Stimulated activated CD4-positive, alpha-beta T cell treated with anti-CD3 and anti-CD28 coated beads, Interleukin-12 subunit alpha, Interleukin-12 subunit beta, amount 100 ng/mL, for 48 hours (primary cell): ENCODE data around the gene SLC22A31.
"Not testable (repeated sequence)": the region's sequence is repeated elsewhere in the genome, so short reads cannot be mapped to it uniquely, and the experiment has no call there.

Experiments used
- DNase-seq, 3 donors: peaks; one replicate each; pipeline ENCODE4 v3.0.0-alpha.2; 2020; ENCODE audit warnings: low read depth in 2 of 3, low spot score in 1 of 3

The SLC22A31 gene

DNA sequence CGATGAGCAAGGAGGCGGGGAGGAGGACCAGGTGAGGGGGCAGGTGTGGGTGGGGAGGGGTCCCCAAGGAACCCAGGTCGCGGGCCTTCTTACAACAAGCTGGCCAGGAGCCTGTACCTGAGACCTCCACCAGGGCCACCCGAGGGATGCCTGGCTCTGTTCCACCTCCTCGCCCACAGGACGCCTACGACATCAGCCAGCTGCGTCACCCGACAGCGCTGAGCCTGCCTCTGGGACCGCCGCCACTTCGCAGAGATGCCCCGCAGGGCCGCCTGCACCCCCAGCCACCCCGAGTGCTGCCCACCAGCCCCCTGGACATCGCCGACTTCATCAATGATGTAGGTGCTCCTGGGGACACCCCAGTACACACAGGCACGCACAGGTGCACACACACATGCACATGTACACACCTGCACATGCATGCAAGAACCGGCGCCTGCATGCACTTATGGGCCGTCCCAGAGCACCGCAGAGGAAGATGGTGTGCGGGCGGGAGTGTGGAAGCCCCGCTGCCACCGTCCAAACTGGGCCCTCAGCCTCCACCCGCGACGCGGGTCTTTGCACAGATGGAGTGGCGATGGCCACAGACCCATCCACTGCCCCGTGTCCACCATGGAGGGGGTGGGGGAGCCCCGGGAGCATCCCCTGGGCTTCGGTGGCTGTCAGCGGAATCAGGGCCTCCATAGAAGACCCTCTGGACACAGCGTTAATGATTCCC is 6.6 kb downstream of the SLC22A31 start:
- no peak for DNase-seq

GRCh38 chr16:89192956-89193575 is 7.3 kb downstream of the SLC22A31 start:
- peak in 2 of 3 donors; percentile 65 to 72 for DNase-seq

- DNase-seq = peak in 2 of 3 donors; percentile 80 to 90
These were observed 8.0 kb downstream of the SLC22A31 start for GRCh38 chr16:89192186-89192955.

GRCh38 chr16:89191901-89192185 is 8.5 kb downstream of the SLC22A31 start:
- no peak for DNase-seq

DNA sequence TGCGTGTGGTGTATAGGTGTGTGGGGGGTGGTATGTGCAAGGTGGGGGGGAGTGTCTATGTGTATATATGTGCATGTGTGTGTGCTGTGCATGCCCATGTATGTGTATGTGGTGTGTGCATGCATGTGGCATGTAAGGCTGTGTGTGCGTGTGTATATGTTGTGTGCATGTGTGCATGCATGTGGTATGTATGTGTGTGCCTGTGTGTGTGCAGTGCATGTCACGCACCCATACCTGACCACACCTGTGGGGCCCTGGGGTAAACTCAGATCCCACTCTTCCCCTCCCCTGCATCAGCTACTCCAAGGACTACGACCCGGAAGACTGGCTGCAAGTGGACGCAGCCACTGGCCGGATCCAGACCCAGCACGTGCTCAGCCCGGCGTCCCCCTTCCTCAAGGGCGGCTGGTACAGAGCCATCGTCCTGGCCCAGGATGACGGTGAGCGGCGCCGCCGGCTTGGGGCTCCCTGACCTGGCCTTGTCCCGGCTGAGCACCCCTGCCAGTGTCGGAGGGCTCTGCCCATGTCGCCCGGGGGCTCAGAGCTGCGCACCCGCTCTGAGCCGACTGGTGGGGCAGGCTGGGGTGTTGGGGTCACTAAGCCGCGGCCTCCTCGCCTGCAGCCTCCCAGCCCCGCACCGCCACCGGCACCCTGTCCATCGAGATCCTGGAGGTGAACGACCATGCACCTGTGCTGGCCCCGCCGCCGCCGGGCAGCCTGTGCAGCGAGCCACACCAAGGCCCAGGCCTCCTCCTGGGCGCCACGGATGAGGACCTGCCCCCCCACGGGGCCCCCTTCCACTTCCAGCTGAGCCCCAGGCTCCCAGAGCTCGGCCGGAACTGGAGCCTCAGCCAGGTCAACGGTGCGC is 9.1 kb downstream of the SLC22A31 start:
- DNase-seq = no peak

DNA sequence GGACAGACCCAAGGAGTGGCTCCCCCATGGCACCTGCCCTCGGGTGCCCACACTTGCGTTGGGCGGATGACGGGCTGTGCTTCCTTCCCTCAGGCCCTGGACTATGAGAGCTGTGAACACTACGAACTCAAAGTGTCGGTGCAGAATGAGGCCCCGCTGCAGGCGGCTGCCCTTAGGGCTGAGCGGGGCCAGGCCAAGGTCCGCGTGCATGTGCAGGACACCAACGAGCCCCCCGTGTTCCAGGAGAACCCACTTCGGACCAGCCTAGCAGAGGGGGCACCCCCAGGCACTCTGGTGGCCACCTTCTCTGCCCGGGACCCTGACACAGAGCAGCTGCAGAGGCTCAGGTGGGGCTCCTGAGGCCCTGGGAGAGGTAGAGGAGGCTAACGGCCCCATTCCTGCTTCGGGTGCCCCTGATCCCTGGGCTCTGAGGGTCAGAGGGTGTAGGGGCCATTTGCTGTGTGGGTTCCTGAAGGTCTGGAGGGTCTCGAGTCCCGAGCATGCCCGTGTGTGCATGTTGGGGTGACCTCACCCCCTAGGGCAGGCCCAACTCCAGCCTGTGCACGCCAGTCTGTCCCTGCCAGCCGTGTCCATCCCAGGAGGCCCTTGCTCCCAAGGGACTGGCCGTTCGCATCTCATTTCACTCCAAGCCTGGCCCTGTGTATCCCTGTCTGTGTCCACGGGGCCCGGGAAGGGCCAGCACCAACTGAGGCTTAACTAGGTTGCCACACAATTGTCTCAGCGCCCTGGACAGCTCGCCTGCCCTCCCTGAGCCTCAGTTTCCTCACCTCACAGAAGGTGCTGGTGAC is 10.0 kb downstream of the SLC22A31 start:
- DNase-seq = no peak

DNA sequence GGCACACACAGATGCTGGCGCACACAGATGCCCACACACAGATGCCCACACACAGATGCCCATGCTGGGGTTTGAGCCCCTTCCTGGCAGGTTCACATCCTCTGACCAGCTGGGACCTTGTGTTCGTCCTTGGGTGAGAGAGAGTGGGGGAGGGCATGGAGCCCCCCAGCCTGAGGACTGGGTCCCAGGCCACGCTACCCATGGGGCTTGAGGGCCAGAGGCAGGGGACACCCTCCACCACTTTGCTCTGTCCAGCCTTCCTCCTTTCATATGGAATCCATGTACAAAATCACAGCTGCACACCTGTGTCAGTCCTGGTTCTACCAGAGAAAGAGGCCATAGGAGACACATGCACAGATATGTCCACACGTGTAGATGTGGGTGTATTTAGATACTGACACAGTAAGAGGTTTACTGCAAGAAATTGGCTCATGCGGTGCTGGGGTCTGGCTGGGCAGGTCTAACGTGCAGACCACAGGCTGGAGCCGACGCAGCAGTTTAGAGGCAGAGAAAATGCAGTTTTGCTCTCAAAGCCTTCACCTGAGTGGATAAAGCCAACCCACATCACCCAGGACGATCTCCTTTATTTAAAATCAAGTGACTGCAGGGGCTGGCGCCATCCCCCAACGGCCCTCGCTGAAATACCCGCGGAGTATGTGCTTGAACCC is 10.8 kb downstream of the SLC22A31 start:
- DNase-seq = no peak

GRCh38 chr16:89188471-89189357 is 11.6 kb downstream of the SLC22A31 start:
- not testable (repeated sequence) for DNase-seq

GRCh38 chr16:89187770-89188392 is 12.5 kb downstream of the SLC22A31 start:
- DNase-seq = no peak

DNA sequence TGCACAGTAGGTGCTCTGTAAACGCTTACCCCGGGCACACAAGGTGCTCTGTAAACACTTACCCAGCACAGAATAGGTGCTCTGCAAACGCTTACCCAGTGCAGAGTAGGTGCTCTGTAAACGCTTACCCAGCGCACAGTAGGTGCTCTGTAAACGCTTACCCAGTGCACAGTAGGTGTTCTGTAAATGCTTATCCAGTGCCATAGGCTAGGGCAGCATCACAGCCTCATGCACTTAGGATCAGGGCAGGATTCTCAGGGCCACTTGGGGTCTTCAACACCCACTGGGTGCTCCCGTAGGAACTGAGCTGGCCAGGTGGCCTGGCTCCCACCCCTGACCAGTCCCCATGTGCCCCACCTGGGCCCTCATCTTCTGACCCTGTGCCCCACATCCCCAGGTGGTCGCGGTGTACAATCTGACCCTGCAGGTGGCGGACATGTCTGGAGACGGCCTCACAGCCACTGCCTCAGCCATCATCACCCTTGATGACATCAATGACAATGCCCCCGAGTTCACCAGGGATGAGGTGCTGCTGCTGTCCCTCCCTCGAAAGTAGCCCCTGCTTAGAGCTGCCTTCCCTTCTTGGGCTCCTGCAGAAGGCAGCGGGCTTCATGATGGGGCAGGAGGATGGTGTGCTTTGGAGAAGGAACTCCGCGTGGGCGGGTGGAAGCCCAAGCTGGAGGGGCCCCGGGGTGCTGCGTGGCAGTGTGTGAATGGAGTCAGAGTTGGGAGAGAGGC is 13.1 kb downstream of the SLC22A31 start:
- no peak for DNase-seq

DNA sequence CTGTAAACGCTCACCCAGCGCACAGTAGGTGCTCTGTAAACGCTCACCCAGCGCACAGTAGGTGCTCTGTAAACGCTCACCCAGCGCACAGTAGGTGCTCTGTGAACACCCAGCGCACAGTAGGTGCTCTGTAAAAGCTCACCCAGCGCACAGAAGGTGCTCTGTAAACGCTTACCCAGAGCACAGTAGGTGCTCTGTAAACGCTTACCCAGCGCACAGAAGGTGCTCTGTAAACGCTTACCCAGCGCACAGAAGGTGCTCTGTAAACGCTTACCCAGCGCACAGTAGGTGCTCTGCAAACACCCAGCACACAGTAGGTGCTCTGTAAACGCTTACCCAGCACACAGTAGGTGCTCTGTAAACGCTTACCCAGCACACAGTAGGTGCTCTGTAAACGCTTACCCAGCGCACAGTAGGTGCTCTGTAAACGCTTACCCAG is 13.7 kb downstream of the SLC22A31 start:
- DNase-seq = not testable (repeated sequence)

DNA sequence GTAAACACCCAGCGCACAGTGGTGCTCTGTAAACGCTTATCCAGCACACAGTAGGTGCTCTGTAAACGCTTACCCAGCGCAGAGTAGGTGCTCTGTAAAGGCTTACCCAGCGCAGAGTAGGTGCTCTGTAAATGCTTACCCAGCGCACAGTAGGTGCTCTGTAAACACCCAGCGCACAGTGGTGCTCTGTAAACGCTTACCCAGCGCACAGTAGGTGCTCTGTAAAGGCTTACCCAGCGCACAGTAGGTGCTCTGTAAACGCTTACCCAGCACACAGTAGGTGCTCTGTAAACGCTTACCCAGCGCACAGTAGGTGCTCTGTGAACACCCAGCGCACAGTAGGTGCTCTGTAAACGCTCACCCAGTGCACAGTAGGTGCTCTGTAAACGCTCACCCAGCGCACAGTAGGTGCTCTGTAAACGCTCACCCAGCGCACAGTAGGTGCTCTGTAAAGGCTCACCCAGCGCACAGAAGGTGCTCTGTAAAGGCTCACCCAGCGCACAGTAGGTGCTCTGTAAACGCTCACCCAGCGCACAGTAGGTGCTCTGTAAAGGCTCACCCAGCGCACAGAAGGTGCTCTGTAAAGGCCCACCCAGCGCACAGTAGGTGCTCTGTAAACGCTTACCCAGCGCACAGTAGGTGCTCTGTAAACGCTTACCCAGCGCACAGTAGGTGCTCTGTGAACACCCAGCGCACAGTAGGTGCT is 14.3 kb downstream of the SLC22A31 start:
- DNase-seq = not testable (repeated sequence)

DNA sequence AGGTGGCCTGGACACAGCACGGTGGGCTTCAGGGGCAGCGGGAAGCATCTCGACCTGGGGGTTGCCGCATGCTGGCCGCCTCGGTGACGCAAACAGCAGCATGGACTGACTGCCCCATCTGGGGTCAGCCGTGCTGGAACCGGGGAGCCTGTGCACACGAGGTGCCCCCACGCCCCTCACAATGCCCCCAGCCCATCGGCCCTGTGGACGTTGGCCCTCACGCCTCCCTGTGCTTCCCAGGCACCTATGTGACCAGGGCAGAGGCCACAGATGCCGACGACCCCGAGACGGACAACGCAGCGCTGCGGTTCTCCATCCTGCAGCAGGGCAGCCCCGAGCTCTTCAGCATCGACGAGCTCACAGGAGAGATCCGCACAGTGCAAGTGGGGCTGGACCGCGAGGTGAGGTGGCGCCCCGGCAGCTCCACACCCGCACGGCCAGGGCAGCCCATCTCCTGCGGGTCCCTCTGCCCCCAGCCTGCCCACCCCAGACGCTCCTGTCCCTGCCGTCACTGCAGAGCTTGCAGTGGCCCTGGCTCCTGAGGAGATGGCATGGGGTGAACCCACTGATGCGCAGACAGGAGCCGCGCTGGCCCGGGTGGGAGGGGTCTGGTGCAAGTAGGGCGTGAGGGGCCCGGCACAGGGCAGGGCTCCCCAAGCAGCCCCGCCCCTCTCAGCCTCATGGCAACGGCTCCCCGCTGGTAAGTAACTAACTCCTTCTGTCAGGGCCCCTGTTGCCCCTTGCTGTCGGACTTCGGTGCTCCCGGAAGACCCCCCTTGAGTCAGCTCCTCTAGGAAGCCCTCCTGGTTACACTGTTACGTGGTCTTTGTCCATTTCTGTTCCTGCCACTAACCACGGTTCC is 15.2 kb downstream of the SLC22A31 start:
- no peak for DNase-seq

- DNase-seq = no peak
These were observed 15.7 kb downstream of the SLC22A31 start for GRCh38 chr16:89184677-89184932.

DNA sequence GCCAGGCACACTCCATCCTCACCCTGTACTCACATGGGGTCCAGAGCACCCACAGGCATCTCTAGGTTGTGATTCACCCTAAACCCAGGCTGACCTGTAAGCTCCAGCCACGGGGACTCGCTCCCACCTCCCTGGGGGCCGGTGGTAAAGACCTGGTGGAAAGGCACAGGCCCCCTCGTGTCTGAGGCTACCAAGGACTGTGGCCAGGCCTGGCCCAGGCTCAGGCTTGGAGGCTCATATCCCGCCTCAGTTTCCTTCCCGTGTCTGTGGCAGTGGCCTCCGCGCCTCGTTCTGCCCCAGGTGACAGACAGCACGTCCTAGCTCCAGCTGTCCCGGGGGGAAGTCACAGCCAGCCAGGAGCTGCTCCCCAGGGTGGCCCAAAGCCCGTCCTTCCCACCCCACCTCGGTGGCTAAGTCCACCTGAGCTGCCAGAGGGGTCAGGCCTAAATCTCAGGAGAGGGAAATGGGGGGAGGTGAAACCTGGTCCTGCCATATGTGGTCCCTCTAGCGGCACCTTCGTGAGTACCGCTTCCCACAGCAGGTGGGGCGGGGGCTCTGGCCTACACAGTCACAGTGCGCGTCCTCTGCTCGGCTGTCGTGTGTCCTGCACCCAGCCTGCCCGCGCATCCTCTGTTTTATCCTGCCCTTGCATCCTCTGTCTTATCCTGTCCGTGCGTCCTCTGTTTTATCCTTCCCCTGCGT is 16.2 kb downstream of the SLC22A31 start:
- no peak for DNase-seq

DNA sequence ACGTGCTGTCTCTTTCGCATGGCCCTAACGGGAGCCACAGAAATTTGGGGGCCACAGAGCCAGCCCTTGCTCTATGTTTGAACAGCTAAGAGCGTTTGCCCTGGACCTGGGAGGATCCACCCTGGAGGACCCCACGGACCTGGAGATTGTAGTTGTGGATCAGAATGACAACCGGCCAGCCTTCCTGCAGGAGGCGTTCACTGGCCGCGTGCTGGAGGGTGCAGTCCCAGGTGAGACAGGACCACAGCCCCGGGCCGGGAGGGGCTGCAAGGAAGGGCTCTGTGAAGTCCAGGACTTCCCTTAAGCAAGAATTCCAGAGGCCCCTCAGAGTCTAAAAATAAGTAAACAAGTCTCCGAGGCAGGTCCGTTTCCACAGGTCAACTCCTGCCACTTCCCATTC is 16.9 kb downstream of the SLC22A31 start:
- DNase-seq = no peak
